ENCODE results near the gene FN1.
A peak's percentile ranks its signal among the peaks of the same experiment; 100 is the strongest.

The FN1 gene

GRCh38 chr2:215441560-215442400, 5.9 kb upstream of the FN1 start:
- DNase-seq = no peak

GRCh38 chr2:215439980-215440512, 4.2 kb upstream of the FN1 start:
- DNase-seq = no peak

GRCh38 chr2:215439404-215439803, 3.5 kb upstream of the FN1 start:
- no peak for DNase-seq

- no peak for DNase-seq
These were observed 1.7 kb upstream of the FN1 start for GRCh38 chr2:215437614-215438013.

GRCh38 chr2:215436705-215437565, 1.1 kb upstream of the FN1 start:
- no peak for DNase-seq

GRCh38 chr2:215435280-215435869, 493 bp downstream of the FN1 start:
- peak; percentile 18 for DNase-seq

GRCh38 chr2:215434447-215435279, 1.2 kb downstream of the FN1 start:
- peak; percentile 39 for DNase-seq

- DNase-seq = no peak
These were observed 2.9 kb downstream of the FN1 start for GRCh38 chr2:215432759-215433594.

- DNase-seq = no peak
These were observed 3.8 kb downstream of the FN1 start for GRCh38 chr2:215431778-215432758.

- no peak for DNase-seq
These were observed 4.6 kb downstream of the FN1 start for GRCh38 chr2:215431290-215431689.

- no peak for DNase-seq
These were observed 5.2 kb downstream of the FN1 start for GRCh38 chr2:215430528-215431187.

GRCh38 chr2:215429424-215429823, 6.4 kb downstream of the FN1 start:
- no peak for DNase-seq

- no peak for DNase-seq
These were observed 7.6 kb downstream of the FN1 start for GRCh38 chr2:215428060-215428910.

GRCh38 chr2:215427585-215427984, 8.3 kb downstream of the FN1 start:
- no peak for DNase-seq

- no peak for DNase-seq
These were observed 10.7 kb downstream of the FN1 start for GRCh38 chr2:215425021-215425782.

- no peak for DNase-seq
These were observed 11.8 kb downstream of the FN1 start for GRCh38 chr2:215423928-215424540.

GRCh38 chr2:215423234-215423633, 12.6 kb downstream of the FN1 start:
- DNase-seq = no peak
